Activated CD4-positive, alpha-beta T cell treated with anti-CD3 and anti-CD28 coated beads for 24 hours (primary cell): ENCODE results near the gene TBC1D8.

Source experiments
- DNase-seq, 2 donors: peaks; one replicate each; pipeline ENCODE4 v3.0.0-alpha.2; 2020; ENCODE audit warnings: low read depth in 2 of 2

Gene TBC1D8

DNA sequence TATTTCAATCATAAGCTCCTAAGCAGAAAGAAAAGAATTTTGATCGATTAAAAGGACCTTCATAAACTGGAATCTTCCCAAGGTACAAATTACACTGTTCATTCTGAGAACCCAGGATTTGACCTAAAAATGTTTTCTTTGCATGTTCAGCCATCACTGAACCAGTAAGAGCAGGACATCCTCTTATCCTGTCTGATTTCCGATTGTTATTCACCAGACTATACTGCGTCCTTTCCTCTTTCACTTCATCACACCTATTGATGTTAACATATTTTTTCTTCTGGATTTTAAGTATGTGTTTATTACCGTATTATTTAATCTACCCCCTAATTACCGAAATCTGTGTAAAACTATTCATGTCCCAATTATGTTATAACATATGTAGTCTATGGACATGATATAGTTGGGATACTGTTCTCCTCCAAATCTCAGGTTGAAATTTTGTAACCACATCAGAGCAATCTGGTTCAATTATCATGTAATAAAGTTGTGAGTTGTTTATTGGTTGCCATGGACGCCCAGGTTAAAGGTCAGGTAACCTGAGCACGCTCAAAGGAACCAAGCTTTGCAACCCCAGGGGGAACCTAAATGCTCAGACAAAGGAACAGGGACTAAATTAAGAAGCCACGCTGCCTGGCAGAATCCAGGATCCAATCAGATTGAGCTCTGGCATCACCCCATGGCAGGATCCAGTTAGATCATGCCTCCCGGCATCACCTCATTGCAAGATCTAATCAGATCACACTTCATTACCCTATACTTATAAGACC lies 11.6 kb upstream of the TBC1D8 start:
- no peak for DNase-seq

- no peak for DNase-seq
Measured at GRCh38 chr2:101161658-101162057, 10.5 kb upstream of the TBC1D8 start.

GRCh38 chr2:101160454-101160853 lies 9.3 kb upstream of the TBC1D8 start:
- no peak for DNase-seq

DNA sequence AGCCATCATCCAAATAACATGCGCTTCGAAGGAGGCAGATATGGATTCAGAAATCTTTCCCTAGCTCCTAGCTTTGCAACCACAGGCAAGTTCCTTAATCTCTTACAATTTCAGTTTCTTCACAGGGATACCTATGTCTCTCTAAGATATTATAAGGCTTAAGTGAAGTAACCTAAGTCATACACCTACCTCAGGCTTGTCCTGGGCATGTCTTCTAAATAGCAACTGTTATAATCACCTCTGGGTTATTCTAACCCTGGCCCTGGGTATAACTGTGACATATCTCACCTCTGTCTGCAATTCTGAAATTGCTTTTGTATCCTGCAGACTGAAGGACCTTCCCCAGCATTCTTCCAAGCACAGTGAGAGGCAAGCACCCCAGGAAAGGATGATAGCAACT lies 8.3 kb upstream of the TBC1D8 start:
- DNase-seq: no peak

DNA sequence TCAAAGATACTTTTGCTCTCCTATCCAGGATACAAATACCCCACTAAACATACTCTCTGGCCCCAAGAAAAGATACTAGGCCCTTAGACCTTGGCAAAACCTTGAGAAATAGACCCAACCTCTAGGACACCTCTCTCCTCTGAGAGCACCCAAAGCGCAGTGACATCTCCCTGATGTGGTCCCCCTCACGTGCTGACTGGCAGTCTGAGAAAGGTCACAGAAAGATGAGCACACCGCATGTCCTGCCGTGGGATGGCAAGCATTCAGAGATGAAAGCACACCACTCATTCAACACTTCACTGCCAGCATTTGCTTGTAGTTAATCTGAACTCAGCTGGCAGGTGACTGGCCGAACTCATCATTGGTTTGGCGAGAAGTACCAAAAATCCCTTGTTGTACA lies 6.1 kb upstream of the TBC1D8 start:
- no peak for DNase-seq

- DNase-seq: no peak
Measured at GRCh38 chr2:101153787-101154186, 2.6 kb upstream of the TBC1D8 start.

DNA sequence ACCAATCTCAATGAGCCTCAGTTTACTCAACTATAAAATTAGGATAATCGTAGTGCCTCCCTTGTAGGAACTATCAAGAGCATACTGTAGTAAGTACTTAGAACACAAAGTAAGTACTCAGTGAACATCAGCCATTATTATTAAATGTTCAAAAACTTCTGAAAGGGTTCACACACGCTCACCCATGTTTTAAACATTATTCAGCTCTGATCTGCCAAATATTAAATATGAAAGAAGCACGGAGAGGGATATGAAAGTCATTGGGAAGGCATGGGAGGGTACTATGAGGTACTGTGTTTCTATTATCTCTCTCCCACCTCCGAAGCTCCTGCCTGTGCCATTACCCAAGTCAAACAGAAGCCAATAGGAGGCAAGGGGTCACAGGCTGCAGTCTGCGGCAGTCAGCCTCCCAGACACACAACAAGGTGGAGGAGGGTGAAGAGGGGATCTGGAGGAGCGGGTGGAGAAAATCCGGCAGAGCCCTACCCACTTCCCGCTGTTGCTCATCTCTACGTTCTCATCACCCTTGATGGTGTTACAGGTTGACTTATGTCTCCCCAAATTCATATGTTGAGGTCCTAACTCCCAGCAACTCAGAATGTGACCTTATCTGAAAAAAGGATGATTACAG lies 2.0 kb upstream of the TBC1D8 start:
- DNase-seq: no peak

DNA sequence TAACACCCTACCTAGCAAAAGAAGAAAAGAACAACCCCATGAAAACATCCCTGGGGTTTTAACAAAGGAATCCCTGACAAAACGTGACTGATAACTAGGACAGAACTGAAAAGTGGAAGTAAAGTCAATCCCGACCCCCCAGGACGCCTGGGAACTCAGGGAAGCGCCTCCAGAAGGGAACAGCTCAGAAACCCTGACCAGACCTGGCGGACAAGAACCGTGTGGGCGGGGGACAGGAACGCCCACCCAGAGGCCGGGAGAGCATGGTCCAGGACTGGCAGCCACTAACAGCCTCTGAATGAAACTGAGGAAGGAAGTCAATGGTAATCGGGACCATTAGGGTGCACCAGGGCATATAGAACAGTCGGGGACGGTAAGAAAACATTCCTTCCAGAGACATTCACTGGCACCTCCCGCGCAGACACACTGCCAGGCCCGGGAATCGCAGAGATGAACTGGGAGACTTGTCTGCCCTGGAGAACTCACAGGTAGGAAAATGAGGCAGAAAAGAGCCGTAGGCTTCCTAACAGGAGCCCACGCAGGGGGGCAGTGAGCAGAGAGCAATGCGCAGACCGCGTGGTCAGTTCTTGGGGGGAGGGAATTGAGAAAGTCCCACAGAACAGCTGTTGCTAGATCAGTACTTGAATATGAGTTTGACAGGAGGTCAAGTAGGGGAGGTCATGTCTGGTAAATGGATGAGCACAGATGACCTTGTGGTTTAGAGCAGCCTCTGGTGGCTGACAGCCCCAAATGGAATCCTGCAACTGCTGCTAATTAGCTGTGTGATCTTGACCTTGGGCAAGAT lies 1.3 kb upstream of the TBC1D8 start:
- no peak for DNase-seq

GRCh38 chr2:101151859-101152271 lies 683 bp upstream of the TBC1D8 start:
- DNase-seq: no peak

- peak in 1 of 2 donors; percentile 4 for DNase-seq
Measured at GRCh38 chr2:101150306-101151145, 656 bp downstream of the TBC1D8 start.

DNA sequence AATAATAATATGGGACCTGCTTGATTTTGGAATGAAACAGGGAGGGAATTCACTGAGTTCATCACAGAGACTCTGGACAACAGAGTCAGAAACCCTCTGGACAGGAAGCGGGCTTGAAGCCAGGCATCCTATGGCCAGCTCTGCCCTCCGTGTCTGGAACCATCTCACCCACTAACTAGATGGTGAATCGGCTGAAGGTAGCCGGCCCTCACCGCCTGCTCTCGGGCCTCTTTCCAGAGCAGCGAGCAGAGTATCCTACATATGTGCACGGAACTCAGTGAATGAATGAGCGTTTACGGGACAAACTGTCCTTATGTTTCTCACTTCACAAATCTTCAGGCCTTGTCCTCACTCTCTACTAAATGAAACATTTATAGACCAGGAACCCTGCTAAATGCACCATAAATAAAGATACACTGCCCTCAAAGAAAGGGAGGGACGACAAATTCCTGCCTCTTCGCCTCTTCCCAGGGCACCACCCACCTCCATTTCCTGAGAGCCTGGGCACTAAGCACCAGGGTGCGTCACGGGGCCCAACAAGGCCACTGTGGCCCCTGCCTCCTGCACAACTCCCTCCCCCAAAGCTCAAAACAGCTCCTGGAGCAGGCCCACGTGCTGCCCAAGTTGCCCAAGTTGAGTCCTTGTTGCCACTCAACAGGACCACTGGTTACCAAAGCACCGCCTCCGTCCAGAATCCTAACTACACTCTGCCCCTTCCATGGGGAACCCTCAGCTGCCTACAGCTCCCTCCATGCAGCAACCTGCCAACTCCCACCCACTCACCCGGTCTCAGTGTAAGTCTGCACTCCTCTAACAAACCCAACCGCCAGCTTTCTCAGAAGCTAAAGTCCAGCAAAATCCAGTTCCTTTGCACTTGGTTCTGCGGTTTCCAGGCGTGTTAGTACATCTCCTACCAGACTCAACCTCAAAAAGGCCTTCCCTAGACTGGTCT lies 1.7 kb downstream of the TBC1D8 start:
- no peak for DNase-seq

- DNase-seq: no peak
Measured at GRCh38 chr2:101148777-101149176, 2.4 kb downstream of the TBC1D8 start.

GRCh38 chr2:101147971-101148370 lies 3.2 kb downstream of the TBC1D8 start:
- DNase-seq: no peak

DNA sequence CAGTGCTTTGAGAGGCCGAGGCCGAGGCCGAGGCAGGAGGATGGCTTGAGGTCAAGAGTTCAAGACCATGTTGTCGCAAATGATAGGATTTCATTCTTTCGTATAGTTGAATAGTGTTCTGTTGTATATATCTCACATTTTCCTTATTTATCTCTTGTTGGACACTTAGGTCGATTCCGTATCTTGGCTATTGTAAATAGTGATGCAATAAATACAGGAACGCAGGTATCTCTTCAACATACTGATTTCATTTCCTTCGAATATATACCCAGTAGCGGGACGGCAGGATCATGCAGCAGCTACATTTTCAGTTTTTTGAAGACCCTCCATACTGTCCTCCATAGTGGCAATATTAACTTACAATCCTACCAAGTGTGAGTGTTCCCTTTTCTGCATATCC lies 4.1 kb downstream of the TBC1D8 start:
- no peak for DNase-seq

DNA sequence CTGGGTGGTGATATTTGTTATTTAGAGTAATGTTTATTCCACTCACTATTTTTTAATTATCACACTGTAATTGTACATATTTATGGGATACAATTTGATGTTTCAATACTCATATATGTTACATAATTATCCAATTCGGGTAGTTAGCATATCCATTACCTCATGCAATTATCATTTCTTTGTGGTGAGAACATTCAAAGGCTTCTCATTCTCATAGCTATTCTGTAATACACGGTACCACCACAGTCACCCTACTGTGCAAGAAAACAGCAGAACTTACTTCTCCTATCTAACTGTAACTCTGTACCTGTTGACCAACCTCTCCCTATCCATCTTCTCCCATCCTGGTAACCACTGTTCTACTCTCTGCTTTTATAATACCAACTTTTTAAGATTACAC lies 4.6 kb downstream of the TBC1D8 start:
- DNase-seq: no peak

GRCh38 chr2:101145406-101145805 lies 5.8 kb downstream of the TBC1D8 start:
- DNase-seq: no peak

DNA sequence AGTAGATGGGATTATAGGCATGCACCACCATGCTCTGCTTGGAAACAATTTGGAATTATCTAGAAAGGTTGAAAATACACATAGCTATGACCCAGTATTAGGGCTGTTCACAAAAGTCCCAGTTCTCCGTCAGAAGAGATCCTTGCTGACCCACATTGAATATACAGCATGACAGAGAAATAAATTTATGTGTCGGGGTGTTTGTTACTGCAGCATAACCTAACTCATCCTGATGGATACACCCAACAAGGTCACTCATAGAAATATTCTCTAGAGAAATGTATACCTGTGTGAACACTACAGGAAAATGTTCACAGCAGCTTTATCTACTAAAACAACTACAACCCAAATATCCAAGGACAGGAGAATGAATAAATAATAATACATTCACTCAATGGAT lies 9.0 kb downstream of the TBC1D8 start:
- DNase-seq: no peak

GRCh38 chr2:101140978-101141655 lies 10.1 kb downstream of the TBC1D8 start:
- no peak for DNase-seq

GRCh38 chr2:101140237-101140636 lies 10.9 kb downstream of the TBC1D8 start:
- DNase-seq: no peak

DNA sequence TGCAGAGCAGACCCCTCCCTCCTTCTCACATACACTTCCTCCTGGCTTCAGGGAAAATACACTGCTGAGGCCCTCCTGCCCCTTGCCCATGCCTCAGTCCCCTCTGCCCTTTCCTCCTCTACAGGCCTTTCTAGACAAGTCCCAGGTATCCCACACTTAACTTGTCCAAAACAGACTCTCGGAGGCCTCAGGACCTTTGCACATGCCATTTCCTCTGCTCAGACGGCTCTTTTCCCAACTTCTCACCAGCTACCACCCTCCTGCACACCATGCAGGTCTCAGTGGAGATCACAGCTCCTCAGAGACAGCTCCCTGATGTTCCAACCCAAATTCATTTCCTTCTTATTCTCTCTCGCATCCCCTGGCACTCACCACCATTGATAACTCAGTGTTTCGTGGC lies 11.7 kb downstream of the TBC1D8 start:
- no peak for DNase-seq
